Measurements from ENCODE around the gene AUNIP.

AUNIP gene

GRCh38 chr1:25871086-25871703, 11.9 kb upstream of the AUNIP start:
- Histone ChIP-seq H3K79me2 (ENCODE audit: insufficient read depth, low read length) (no peaks in the 10 kb centered on the region), H3K27ac (ENCODE audit: low read depth, low read length) (no peak overlapping the region), H3K36me3 (ENCODE audit: low read length) (no peaks in the 10 kb centered on the region), H3K4me2 (ENCODE audit: low read depth, low read length, poor library complexity, severe bottlenecking) (no peak overlapping the region), H4K20me1 (ENCODE audit: low read depth, low read length) (no peaks in the 10 kb centered on the region), H3K9me2 (replicated peaks; ENCODE audit: insufficient read depth, low read length) (no peaks in the 10 kb centered on the region), H3F3A (ENCODE audit: insufficient read depth) (no peaks in the 10 kb centered on the region), H2AFZ (ENCODE audit: low read depth, low read length, severe bottlenecking) (no peak overlapping the region), H3K27me3 (ENCODE audit: low read length) (no peaks in the 10 kb centered on the region), H3K9me3 (ENCODE audit: insufficient read depth, low read length) (no peaks in the 10 kb centered on the region), H3K9ac (ENCODE audit: low read length) (no peak overlapping the region), H3K4me3 (ENCODE audit: insufficient read depth, low read length, poor library complexity, severe bottlenecking) (no peak overlapping the region)
- TF ChIP-seq CTCF (IDR thresholded peaks at IDR 0.05; ENCODE audit: insufficient read depth, low read length, poor library complexity, severe bottlenecking) (no peak), EZH2phosphoT487 (conservative IDR thresholded peaks at IDR 0.05; ENCODE audit: low read length) (no peak)

- H3K36me3 ChIP-seq (ENCODE audit: low read length) = no peaks in the 10 kb centered on the region
- no peak overlapping the region for H3K4me3 ChIP-seq (ENCODE audit: insufficient read depth, low read length, poor library complexity, severe bottlenecking)
- H3K9ac ChIP-seq (ENCODE audit: low read length) = no peak overlapping the region
- H3K9me2 ChIP-seq (replicated peaks; ENCODE audit: insufficient read depth, low read length) = no peaks in the 10 kb centered on the region
- H3K27me3 ChIP-seq (ENCODE audit: low read length) = no peaks in the 10 kb centered on the region
- no peak overlapping the region for H2AFZ ChIP-seq (ENCODE audit: low read depth, low read length, severe bottlenecking)
- H3K4me2 ChIP-seq (ENCODE audit: low read depth, low read length, poor library complexity, severe bottlenecking) = no peak overlapping the region
- H3K79me2 ChIP-seq (ENCODE audit: insufficient read depth, low read length) = no peaks in the 10 kb centered on the region
- no peaks in the 10 kb centered on the region for H4K20me1 ChIP-seq (ENCODE audit: low read depth, low read length)
- H3F3A ChIP-seq (ENCODE audit: insufficient read depth) = no peaks in the 10 kb centered on the region
- TF ChIP-seq EZH2phosphoT487 (conservative IDR thresholded peaks at IDR 0.05; ENCODE audit: low read length) = no peak
- TF ChIP-seq CTCF (IDR thresholded peaks at IDR 0.05; ENCODE audit: insufficient read depth, low read length, poor library complexity, severe bottlenecking) = no peak
- H3K9me3 ChIP-seq (ENCODE audit: insufficient read depth, low read length) = no peaks in the 10 kb centered on the region
- H3K27ac ChIP-seq (ENCODE audit: low read depth, low read length) = no peak overlapping the region
Observed at GRCh38 chr1:25870614-25871013, 11.4 kb upstream of the AUNIP start.

- H3K4me3 ChIP-seq (ENCODE audit: insufficient read depth, low read length, poor library complexity, severe bottlenecking) = no peak overlapping the region
Observed at GRCh38 chr1:25869909-25870606, 10.8 kb upstream of the AUNIP start.

More at GRCh38 chr1:25869909-25870606, 10.8 kb upstream of the AUNIP start:
- TF ChIP-seq CTCF (IDR thresholded peaks at IDR 0.05; ENCODE audit: insufficient read depth, low read length, poor library complexity, severe bottlenecking) = no peak
- TF ChIP-seq EZH2phosphoT487 (conservative IDR thresholded peaks at IDR 0.05; ENCODE audit: low read length) = no peak
- no peaks in the 10 kb centered on the region for H3K79me2 ChIP-seq (ENCODE audit: insufficient read depth, low read length)
- H2AFZ ChIP-seq (ENCODE audit: low read depth, low read length, severe bottlenecking) = no peak overlapping the region
- no peak overlapping the region for H3K9ac ChIP-seq (ENCODE audit: low read length)
- no peaks in the 10 kb centered on the region for H3K36me3 ChIP-seq (ENCODE audit: low read length)
- H3F3A ChIP-seq (ENCODE audit: insufficient read depth) = no peaks in the 10 kb centered on the region
- H4K20me1 ChIP-seq (ENCODE audit: low read depth, low read length) = no peaks in the 10 kb centered on the region
- no peaks in the 10 kb centered on the region for H3K9me2 ChIP-seq (replicated peaks; ENCODE audit: insufficient read depth, low read length)
- H3K9me3 ChIP-seq (ENCODE audit: insufficient read depth, low read length) = no peaks in the 10 kb centered on the region
- no peak overlapping the region for H3K27ac ChIP-seq (ENCODE audit: low read depth, low read length)
- H3K4me2 ChIP-seq (ENCODE audit: low read depth, low read length, poor library complexity, severe bottlenecking) = no peak overlapping the region
- no peaks in the 10 kb centered on the region for H3K27me3 ChIP-seq (ENCODE audit: low read length)
